ENCODE measurements around the gene SERPINB5.
"Not testable (repeated sequence)": the region's sequence is repeated elsewhere in the genome, so short reads cannot be mapped to it uniquely, and the experiment has no call there.

SERPINB5 gene

DNA sequence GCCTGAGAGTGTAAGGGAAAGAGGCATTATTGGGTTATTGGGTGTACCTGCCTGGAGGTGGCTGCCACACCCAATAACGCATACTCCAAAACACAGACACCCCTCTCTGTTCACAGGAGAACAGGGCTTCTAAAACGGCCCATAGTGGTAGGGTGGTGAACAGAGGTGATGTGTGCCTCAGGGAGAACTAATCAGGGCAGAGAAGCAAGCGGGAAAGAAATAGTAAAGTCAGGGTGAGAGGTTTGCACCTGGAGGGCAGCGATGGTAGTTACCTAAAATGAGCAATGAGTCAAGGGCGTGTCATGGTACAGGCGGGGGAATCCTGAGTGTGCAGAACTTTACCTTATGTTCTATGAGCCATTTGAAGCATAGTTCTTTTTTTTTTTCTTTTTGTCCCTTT, 32.9 kb upstream of the SERPINB5 start:
- no peaks in the 10 kb centered on the region for H3K9me3 ChIP-seq (replicated peaks in 1 of 11)
- no peaks in the 10 kb centered on the region for H3K36me3 ChIP-seq
- H3K9ac ChIP-seq, result peak overlapping the region in 6 of 11 experiments; percentile 13 to 73 (median 58); a peak in 8 of 22 replicates
- no peak for TF ChIP-seq Cebpa-rat (IDR thresholded peaks at IDR 0.05)
- peak overlapping the region; percentile 51 to 92 (median 81); a peak in 21 of 22 replicates for H3K27ac ChIP-seq
- H3K4me1 ChIP-seq, result peaks cover 11 to 67% (median 40%) of the 10 kb centered on the region in 10 experiments
- H3K4me3 ChIP-seq, result no peak overlapping the region
- peak overlapping the region; percentile 5 to 86 (median 66); a peak in 16 of 22 replicates for H3K4me2 ChIP-seq
- H4K20me1 ChIP-seq, result no peaks in the 10 kb centered on the region
- no peaks in the 10 kb centered on the region for H3K27me3 ChIP-seq

DNA sequence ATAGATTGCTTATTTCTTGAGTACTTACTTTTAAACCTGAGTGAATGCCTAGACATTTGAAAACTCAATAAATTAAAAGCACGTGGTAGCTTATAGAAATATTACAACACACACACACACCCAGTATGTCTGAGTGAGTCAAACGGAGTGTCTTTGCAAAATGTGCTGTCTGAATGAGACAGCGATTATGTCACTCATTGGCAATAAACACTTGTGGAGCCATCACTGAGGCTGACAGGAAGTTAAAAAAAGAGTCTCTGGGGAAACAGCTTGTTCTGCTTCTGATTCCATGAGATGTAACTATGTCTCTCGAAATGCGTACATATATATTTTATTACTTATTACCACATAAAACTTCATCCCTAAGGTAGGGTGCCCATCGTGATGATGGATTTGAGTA, 32.2 kb upstream of the SERPINB5 start:
- Histone ChIP-seq H3K4me3 (no peak overlapping the region), H3K36me3 (no peaks in the 10 kb centered on the region), H3K27ac (peak overlapping the region; percentile 59 to 92 (median 81)), H3K9ac (peak overlapping the region in 9 of 11 experiments; percentile 3 to 77 (median 61); a peak in 14 of 22 replicates), H3K9me3 (replicated peaks in 1 of 11) (no peaks in the 10 kb centered on the region), H3K27me3 (no peaks in the 10 kb centered on the region), H3K4me1 (peaks cover 11 to 64% (median 40%) of the 10 kb centered on the region in 10 experiments), H4K20me1 (no peaks in the 10 kb centered on the region), H3K4me2 (peak overlapping the region; percentile 34 to 86 (median 66))
- peak in 9 of 11 experiments; percentile 14 to 97 (median 79); a peak in 14 of 22 replicates for TF ChIP-seq Cebpa-rat (IDR thresholded peaks at IDR 0.05)

DNA sequence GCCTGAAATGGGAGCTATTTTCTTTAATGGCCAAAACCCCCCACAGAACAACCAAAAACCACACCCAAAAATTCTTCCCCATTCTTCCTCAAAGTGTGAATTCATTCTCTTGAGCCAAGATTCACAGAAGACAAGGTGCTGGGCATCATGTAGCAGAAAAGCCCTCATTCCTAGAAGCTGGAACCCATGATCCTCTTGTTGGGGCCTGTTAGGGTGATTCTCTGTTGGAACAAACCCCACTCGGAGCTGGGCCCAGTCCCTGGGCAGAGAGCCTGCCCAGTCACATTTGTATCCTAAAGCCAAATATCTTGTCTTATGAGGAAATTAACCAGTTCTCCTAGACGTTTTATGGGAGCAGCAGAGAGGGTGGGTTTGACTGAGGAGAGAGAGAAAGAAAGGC, 31.7 kb upstream of the SERPINB5 start:
- TF ChIP-seq Cebpa-rat (IDR thresholded peaks at IDR 0.05), result no peak
- no peaks in the 10 kb centered on the region; a peak in 1 of 22 replicates for H3K9me3 ChIP-seq (replicated peaks in 1 of 11)
- H4K20me1 ChIP-seq, result no peaks in the 10 kb centered on the region
- peak overlapping the region; percentile 59 to 92 (median 81) for H3K27ac ChIP-seq
- peak overlapping the region; percentile 34 to 86 (median 66) for H3K4me2 ChIP-seq
- H3K9ac ChIP-seq, result peak overlapping the region in 9 of 11 experiments; percentile 3 to 77 (median 61); a peak in 16 of 22 replicates
- H3K36me3 ChIP-seq, result no peaks in the 10 kb centered on the region
- 0 out of 20 replicates have a peak overlapping the region, but pooled peaks of 1 of the 10 experiments have one; percentile 9 for H3K4me3 ChIP-seq
- peaks cover 11 to 59% (median 38%) of the 10 kb centered on the region in 10 experiments for H3K4me1 ChIP-seq
- H3K27me3 ChIP-seq, result no peaks in the 10 kb centered on the region

DNA sequence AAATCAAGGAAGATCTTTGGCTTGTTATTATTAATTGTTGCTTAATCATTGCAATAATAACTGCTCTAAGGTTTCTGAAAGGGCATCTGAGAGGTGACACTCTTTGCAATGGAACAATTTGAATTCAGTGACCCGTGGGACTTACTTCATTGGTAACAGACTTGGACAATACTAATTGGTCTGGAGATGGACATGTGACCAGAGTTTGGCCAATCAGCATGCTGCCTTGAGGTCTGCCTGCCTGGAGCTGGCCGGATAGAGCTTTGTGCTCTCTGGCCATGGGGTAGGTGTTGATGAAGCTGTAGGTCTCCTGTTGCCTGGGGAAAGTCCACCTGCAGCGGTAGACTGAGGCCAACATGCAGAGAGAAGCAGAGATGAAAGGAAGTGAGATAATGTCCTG, 30.5 kb upstream of the SERPINB5 start:
- Histone ChIP-seq H3K27ac (peak overlapping the region in 3 of 11 experiments; percentile 89 to 92 (median 90); a peak in 4 of 22 replicates), H3K27me3 (no peaks in the 10 kb centered on the region), H4K20me1 (no peaks in the 10 kb centered on the region), H3K4me3 (no peak overlapping the region), H3K4me1 (peaks cover 11 to 47% (median 26%) of the 10 kb centered on the region in 10 experiments), H3K36me3 (no peaks in the 10 kb centered on the region), H3K9me3 (replicated peaks in 1 of 11) (peaks cover 0 to 9% (median 4%) of the 10 kb centered on the region in 11 experiments; a peak in 12 of 22 replicates), H3K4me2 (no peak overlapping the region), H3K9ac (no peak overlapping the region)
- no peak for TF ChIP-seq Cebpa-rat (IDR thresholded peaks at IDR 0.05)

DNA sequence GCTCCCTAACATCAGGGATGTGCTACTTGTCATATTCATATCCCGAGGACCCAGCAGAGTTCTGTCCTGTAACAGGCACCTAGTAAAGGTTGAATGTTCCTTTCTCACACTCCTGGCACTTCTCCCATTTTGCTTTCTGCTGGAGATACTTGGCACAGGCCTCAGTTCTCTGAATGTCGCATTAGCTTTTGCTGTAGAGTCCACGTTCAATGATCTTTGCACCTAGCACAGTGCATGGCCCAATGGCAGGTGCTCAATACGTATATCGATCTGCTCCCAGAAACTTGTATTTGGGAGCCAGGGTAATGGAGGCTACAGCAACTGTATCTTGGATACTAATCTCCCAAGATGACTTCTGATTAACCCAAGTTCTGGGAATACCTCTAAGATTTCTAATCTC, 29.7 kb upstream of the SERPINB5 start:
- no peak overlapping the region for H3K9ac ChIP-seq
- H3K4me3 ChIP-seq, result no peak overlapping the region
- H3K36me3 ChIP-seq, result no peaks in the 10 kb centered on the region
- no peaks in the 10 kb centered on the region for H4K20me1 ChIP-seq
- H3K4me1 ChIP-seq, result peaks cover 11 to 39% (median 24%) of the 10 kb centered on the region in 10 experiments
- no peaks in the 10 kb centered on the region for H3K27me3 ChIP-seq
- no peak overlapping the region for H3K27ac ChIP-seq
- no peak for TF ChIP-seq Cebpa-rat (IDR thresholded peaks at IDR 0.05)
- no peak overlapping the region for H3K4me2 ChIP-seq
- H3K9me3 ChIP-seq (replicated peaks in 1 of 11), result peaks cover 0 to 9% (median 4%) of the 10 kb centered on the region in 11 experiments; a peak in 12 of 22 replicates

DNA sequence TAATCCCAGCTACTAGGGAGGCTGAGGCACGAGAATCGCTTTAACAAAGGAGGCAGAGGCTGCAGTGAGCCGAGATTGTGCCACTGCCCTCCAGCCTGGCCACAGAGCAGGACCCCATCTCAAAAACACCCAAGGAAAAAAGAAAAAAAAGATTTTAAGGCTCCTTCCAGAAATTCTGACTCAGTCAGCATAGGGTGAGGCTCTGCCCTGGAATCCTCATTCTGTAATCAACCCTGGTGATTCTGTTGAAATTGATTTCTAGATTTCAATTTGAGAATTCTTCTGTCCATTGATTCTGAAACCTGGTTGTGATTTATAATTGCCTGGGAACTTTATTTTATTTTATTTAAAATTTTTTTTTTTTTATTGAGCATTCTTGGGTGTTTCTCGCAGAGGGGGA, 27.3 kb upstream of the SERPINB5 start:
- Histone ChIP-seq H3K27me3 (no peaks in the 10 kb centered on the region), H3K4me2 (no peak overlapping the region)
- TF ChIP-seq Cebpa-rat (IDR thresholded peaks at IDR 0.05), result no peak

DNA sequence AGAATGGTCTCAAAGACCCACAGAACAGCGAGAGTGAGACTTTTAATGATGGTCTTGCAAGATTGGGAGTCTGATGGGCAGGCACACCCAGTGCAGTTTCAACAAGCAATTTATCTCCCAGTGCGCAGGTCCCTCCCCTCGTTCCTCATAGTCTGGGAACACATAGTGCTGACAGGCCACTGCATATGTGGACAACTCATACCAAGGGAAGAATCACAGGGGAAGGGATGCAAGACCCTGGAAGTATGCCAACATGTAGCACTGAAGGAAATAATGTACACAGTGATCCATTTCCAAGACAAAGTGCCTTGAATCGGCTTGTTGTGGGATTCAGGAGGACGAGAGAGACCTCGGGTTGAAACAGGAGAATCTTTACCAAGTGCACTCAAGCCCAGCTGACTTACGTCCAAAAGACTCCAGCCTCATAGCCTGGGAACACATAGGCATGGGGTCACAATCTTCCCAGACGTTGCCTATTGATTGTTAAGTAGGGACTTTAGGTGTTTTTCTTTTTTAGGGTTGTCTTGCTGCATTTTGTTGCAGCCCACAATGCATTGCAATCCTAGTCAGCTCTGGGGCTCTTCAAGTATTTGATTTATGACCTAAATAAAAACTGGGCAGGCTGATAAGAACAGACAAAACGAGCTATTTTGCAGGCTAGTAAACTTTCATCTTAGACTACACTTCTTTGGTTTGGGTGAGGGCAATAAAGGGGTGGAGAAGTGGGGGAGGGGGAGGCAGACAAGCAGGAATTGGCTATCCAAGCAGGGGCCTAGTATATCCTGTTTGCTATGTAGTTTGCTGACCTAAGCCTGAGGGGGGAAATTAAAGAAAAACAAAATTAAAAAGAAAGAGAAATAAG, 24.7 kb upstream of the SERPINB5 start:
- no peaks in the 10 kb centered on the region for H3K36me3 ChIP-seq
- H3K4me2 ChIP-seq, result no peak overlapping the region
- H3K4me1 ChIP-seq, result peaks cover 0 to 6% (median 0%) of the 10 kb centered on the region in 10 experiments; a peak in 1 of 20 replicates
- no peak overlapping the region for H3K27ac ChIP-seq
- peaks cover 0 to 9% (median 4%) of the 10 kb centered on the region in 11 experiments; a peak in 12 of 22 replicates for H3K9me3 ChIP-seq (replicated peaks in 1 of 11)
- no peak overlapping the region for H3K4me3 ChIP-seq
- no peaks in the 10 kb centered on the region for H4K20me1 ChIP-seq
- TF ChIP-seq Cebpa-rat (IDR thresholded peaks at IDR 0.05), result no peak
- H3K9ac ChIP-seq, result no peak overlapping the region
- no peaks in the 10 kb centered on the region for H3K27me3 ChIP-seq

More for the DNA sequence above, 27.3 kb upstream of the SERPINB5 start:
- Histone ChIP-seq H3K9ac (no peak overlapping the region), H3K4me3 (no peak overlapping the region), H3K4me1 (peaks cover 8 to 21% (median 12%) of the 10 kb centered on the region in 10 experiments), H4K20me1 (no peaks in the 10 kb centered on the region), H3K9me3 (replicated peaks in 1 of 11) (peaks cover 0 to 9% (median 4%) of the 10 kb centered on the region in 11 experiments; a peak in 12 of 22 replicates), H3K36me3 (no peaks in the 10 kb centered on the region), H3K27ac (no peak overlapping the region)

DNA sequence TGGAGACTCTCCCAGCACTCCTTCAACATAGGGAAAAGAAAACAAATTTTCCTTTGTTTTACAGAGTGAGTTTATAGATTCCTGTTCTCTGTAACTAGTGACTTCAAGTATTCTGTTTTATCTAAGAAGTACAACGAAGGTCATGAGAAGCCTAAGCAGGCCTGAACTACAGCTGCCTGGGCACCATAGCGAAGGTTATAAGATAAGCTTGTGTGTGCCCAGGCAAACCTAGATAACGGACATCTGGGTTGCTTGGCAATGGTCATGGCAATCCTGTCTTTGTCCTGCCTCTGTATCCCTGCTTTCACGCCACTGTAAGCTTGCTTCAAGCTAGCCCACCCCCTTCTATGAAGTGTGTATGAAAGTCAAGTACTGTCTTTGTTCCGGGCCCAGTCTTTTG, 24.0 kb upstream of the SERPINB5 start:
- not testable (repeated sequence) for H3K27ac ChIP-seq; H3K4me3 ChIP-seq; H3K27me3 ChIP-seq; H3K9ac ChIP-seq; H3K9me3 ChIP-seq (replicated peaks in 1 of 11); H3K4me1 ChIP-seq; H3K36me3 ChIP-seq; H4K20me1 ChIP-seq; H3K4me2 ChIP-seq

DNA sequence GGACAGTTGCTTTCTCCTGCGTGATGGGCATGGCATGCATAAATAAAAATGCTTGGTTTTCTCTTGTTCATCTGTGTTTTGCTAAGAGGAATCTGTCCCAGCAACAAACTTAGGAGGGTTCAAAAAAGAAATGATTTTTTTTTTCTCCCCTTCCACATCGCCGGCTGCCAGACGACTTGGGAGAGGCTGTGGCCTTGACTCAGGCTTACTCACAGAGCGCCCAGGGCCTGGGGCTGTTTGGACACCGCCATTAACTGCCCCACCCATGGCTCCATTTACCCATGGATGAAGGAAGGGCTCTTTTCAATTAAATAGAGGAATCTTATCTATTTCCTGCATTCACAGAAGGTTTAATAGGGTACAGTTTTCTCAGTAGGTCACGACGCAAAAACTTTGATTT, 22.3 kb upstream of the SERPINB5 start:
- Histone ChIP-seq H3K36me3 (no peaks in the 10 kb centered on the region), H3K9ac (no peak overlapping the region), H3K4me1 (peaks cover 0 to 6% (median 0%) of the 10 kb centered on the region in 10 experiments; a peak in 1 of 20 replicates), H3K27ac (no peak overlapping the region), H3K4me2 (no peak overlapping the region), H3K9me3 (replicated peaks in 1 of 11) (peaks cover 0 to 16% (median 5%) of the 10 kb centered on the region in 11 experiments; a peak in 14 of 22 replicates), H3K27me3 (no peaks in the 10 kb centered on the region), H3K4me3 (no peak overlapping the region), H4K20me1 (no peaks in the 10 kb centered on the region)
- no peak for TF ChIP-seq Cebpa-rat (IDR thresholded peaks at IDR 0.05)
